ENCODE results near the gene TAGLN. TPM values are rescaled to one million over a fixed set of nuclear protein-coding genes. Genes with fewer than 3 reads are reported as not detected.

TAGLN gene
- 41.3 and 92.3 TPM in 2 replicates for total RNA-seq

GRCh38 chr11:117199053-117199915, at the start of gene TAGLN:
Gene TAGLN, plus strand, starts transcription at chr11:117199370. Its CDS starts 3,644 bp downstream, at chr11:117203014.
- DNase-seq (ENCODE audit: low read depth, low spot score): no peak

- no peak for DNase-seq (ENCODE audit: low read depth, low spot score)
These were observed 47.1 kb upstream of the TAGLN start for GRCh38 chr11:117152066-117152465.

GRCh38 chr11:117154468-117154867, 44.7 kb upstream of the TAGLN start:
- no peak for DNase-seq (ENCODE audit: low read depth, low spot score)

GRCh38 chr11:117157507-117157906, 41.7 kb upstream of the TAGLN start:
- no peak for DNase-seq (ENCODE audit: low read depth, low spot score)

GRCh38 chr11:117159892-117160291, 39.3 kb upstream of the TAGLN start:
- no peak for DNase-seq (ENCODE audit: low read depth, low spot score)

- DNase-seq (ENCODE audit: low read depth, low spot score): no peak
These were observed 38.3 kb upstream of the TAGLN start for GRCh38 chr11:117160826-117161225.

GRCh38 chr11:117166491-117166890, 32.7 kb upstream of the TAGLN start:
- DNase-seq (ENCODE audit: low read depth, low spot score): no peak

- no peak for DNase-seq (ENCODE audit: low read depth, low spot score)
These were observed 29.4 kb upstream of the TAGLN start for GRCh38 chr11:117169736-117170135.

- no peak for DNase-seq (ENCODE audit: low read depth, low spot score)
These were observed 29.0 kb upstream of the TAGLN start for GRCh38 chr11:117170210-117170609.

- no peak for DNase-seq (ENCODE audit: low read depth, low spot score)
These were observed 28.2 kb upstream of the TAGLN start for GRCh38 chr11:117171007-117171403.

GRCh38 chr11:117171404-117172061, 27.6 kb upstream of the TAGLN start:
- no peak for DNase-seq (ENCODE audit: low read depth, low spot score)

GRCh38 chr11:117172724-117173421, 26.3 kb upstream of the TAGLN start:
- DNase-seq (ENCODE audit: low read depth, low spot score): peak; percentile 45

- DNase-seq (ENCODE audit: low read depth, low spot score): no peak
These were observed 24.1 kb upstream of the TAGLN start for GRCh38 chr11:117175104-117175503.

GRCh38 chr11:117175781-117176180, 23.4 kb upstream of the TAGLN start:
- no peak for DNase-seq (ENCODE audit: low read depth, low spot score)

- no peak for DNase-seq (ENCODE audit: low read depth, low spot score)
These were observed 23.0 kb upstream of the TAGLN start for GRCh38 chr11:117176186-117176585.

GRCh38 chr11:117177534-117178209, 21.5 kb upstream of the TAGLN start:
- DNase-seq (ENCODE audit: low read depth, low spot score): no peak

- peak; percentile 80 for DNase-seq (ENCODE audit: low read depth, low spot score)
These were observed 20.7 kb upstream of the TAGLN start, which contains the start of gene SIDT2 for GRCh38 chr11:117178210-117179034. Gene SIDT2, plus strand, starts transcription at chr11:117178743. Its CDS starts 521 bp downstream, at chr11:117179264.

- no peak for DNase-seq (ENCODE audit: low read depth, low spot score)
These were observed 19.8 kb upstream of the TAGLN start for GRCh38 chr11:117179048-117179999.

GRCh38 chr11:117180020-117180419, 19.1 kb upstream of the TAGLN start:
- no peak for DNase-seq (ENCODE audit: low read depth, low spot score)
